Sigmoid colon (tissue), 7 donors: ENCODE measurements around the gene IYD. TPM values are rescaled to one million over a fixed set of nuclear protein-coding genes. Genes with fewer than 3 reads are reported as not detected.
A peak's percentile ranks its signal among the peaks of the same experiment; 100 is the strongest.

Experiments used
- DNase-seq: peaks from one replicate; pipeline ENCODE4 v3.0.0-alpha.2; 2019
- H3K27ac ChIP-seq, 4 donors: fragments of 200-600 bp; sonication (generic); one replicate each; pipeline ENCODE4 v1.5.1; 2016 to 2019; ENCODE audit warnings: mild to moderate bottlenecking in 1 of 4
- H3K27me3 ChIP-seq, 3 donors: fragments of 200-600 bp; sonication (generic); one replicate each; pipeline ENCODE4 v1.5.1; 2019; ENCODE audit warnings: mild to moderate bottlenecking in 1 of 3
- H3K36me3 ChIP-seq, 4 donors: fragments of 200-600 bp; sonication (generic); one replicate each; pipeline ENCODE4 v1.5.1; 2016 to 2019
- H3K4me1 ChIP-seq, 4 donors: fragments of 200-600 bp; sonication (generic); one replicate each; pipeline ENCODE4 v1.5.1; 2017 to 2019
- H3K4me3 ChIP-seq, 4 donors: fragments of 200-600 bp; sonication (generic); one replicate each; pipeline ENCODE4 v1.5.1; 2017 to 2019; ENCODE audit warnings: mild to moderate bottlenecking in 2 of 4, moderate library complexity in 1 of 4
- H3K9me3 ChIP-seq, 4 donors: fragments of 200-600 bp in 3 of 4; sonication (generic) in 3 of 4; one replicate each; pipeline versions ENCODE4 v1.5.1 to v1.6.1; 2013 to 2019
- EP300 ChIP-seq, 4 donors: sonication (generic); formaldehyde crosslinking; IDR thresholded peaks; one replicate each; pipeline ENCODE4 v1.6.1; 2017; ENCODE audit warnings: antibody characterized with exemption in 4 of 4
- POLR2A ChIP-seq, 2 donors: fragments of 450-650 bp; IDR thresholded peaks; one replicate each; pipeline ENCODE4 v1.6.1; 2016; ENCODE audit warnings: antibody characterized with exemption in 2 of 2, mild to moderate bottlenecking in 2 of 2, moderate library complexity in 2 of 2
- POLR2AphosphoS5 ChIP-seq, 4 donors: sonication (generic); formaldehyde crosslinking; IDR thresholded peaks; one replicate each; pipeline ENCODE4 v1.6.1; 2017; ENCODE audit warnings: antibody characterized with exemption in 4 of 4
- WGBS, 2 donors: extraction: QIAGEN DNeasy Blood & Tissue Kit; methylation state at CpG; one replicate each; pipeline ENCODE4 v1.1.7; 2013; 5-methylcytosine and 5-hydroxymethylcytosine counted together
- intact Hi-C: fragments of 100-400 bp; cut with DNase I; formaldehyde crosslinking; loops from one replicate; pipeline ENCODE4 v1.15.1; 2023
- polyA plus RNA-seq, 3 donors: library from polyadenylated mRNA; stranded (reverse); fragments of 200-250 nt; gene quantifications; one replicate each; pipeline ENCODE4 v1.2.3, GENCODE V29; 2013
- total RNA-seq, 4 donors: library from RNA; depleted of rRNA; stranded (reverse); fragments of >200 nt; gene quantifications; one replicate each; pipeline ENCODE4 v1.1.0, GENCODE V29; 2016
- TF ChIP-seq, protein P1 (sequence below), 4 experiments: fragments of 450-650 bp in 3 of 4; fragments of 200-600 bp in 1 of 4; IDR thresholded peaks; one replicate each; pipeline ENCODE4 v1.5.1; 2016 to 2019; ENCODE audit warnings: antibody characterized with exemption in 4 of 4, mild to moderate bottlenecking in 3 of 4, moderate library complexity in 2 of 4
- donor health status: healthy with polysubstance abuse.
- donor health status: Bipolar disorder and iron deficiency.
- donor health status: healthy.

The IYD gene
- total and polyA plus RNA-seq, 7 donors = under 0.01 to 2.4 (median 2.3) TPM; not detected in 3

- peak overlapping the region; percentile 42 to 68 (median 50) for H3K27ac ChIP-seq
- H3K27me3 ChIP-seq = no peaks in the 10 kb centered on the region
- no peaks in the 10 kb centered on the region for H3K9me3 ChIP-seq
- TF ChIP-seq POLR2A (IDR thresholded peaks at IDR 0.05) (no peak), EP300 (IDR thresholded peaks at IDR 0.05) (no peak), POLR2AphosphoS5 (IDR thresholded peaks at IDR 0.05) (peak; percentile 6 to 29 (median 14))
- TF ChIP-seq, protein P1, sequence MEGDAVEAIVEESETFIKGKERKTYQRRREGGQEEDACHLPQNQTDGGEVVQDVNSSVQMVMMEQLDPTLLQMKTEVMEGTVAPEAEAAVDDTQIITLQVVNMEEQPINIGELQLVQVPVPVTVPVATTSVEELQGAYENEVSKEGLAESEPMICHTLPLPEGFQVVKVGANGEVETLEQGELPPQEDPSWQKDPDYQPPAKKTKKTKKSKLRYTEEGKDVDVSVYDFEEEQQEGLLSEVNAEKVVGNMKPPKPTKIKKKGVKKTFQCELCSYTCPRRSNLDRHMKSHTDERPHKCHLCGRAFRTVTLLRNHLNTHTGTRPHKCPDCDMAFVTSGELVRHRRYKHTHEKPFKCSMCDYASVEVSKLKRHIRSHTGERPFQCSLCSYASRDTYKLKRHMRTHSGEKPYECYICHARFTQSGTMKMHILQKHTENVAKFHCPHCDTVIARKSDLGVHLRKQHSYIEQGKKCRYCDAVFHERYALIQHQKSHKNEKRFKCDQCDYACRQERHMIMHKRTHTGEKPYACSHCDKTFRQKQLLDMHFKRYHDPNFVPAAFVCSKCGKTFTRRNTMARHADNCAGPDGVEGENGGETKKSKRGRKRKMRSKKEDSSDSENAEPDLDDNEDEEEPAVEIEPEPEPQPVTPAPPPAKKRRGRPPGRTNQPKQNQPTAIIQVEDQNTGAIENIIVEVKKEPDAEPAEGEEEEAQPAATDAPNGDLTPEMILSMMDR (IDR thresholded peaks at IDR 0.05) = peak; percentile 57 to 78 (median 70)
- H3K36me3 ChIP-seq = no peaks in the 10 kb centered on the region
- intact Hi-C loops = loop anchor here (1.0 to 5.0 kb wide), 4 partner anchors 109 to 459 kb away; no protein-coding TSS in a partner anchor
- peak overlapping the region in 3 of 4 donors; percentile 40 to 43 (median 41) for H3K4me3 ChIP-seq
- DNase-seq = no peak
- peaks cover 0 to 17% (median 8%) of the 10 kb centered on the region in 4 donors for H3K4me1 ChIP-seq
- 7 to 9% methylated on average over 12 of the region's 12 CpGs for WGBS, 2 donors
Observed at GRCh38 chr6:150417899-150418826, 49.4 kb downstream of the IYD start.

DNA sequence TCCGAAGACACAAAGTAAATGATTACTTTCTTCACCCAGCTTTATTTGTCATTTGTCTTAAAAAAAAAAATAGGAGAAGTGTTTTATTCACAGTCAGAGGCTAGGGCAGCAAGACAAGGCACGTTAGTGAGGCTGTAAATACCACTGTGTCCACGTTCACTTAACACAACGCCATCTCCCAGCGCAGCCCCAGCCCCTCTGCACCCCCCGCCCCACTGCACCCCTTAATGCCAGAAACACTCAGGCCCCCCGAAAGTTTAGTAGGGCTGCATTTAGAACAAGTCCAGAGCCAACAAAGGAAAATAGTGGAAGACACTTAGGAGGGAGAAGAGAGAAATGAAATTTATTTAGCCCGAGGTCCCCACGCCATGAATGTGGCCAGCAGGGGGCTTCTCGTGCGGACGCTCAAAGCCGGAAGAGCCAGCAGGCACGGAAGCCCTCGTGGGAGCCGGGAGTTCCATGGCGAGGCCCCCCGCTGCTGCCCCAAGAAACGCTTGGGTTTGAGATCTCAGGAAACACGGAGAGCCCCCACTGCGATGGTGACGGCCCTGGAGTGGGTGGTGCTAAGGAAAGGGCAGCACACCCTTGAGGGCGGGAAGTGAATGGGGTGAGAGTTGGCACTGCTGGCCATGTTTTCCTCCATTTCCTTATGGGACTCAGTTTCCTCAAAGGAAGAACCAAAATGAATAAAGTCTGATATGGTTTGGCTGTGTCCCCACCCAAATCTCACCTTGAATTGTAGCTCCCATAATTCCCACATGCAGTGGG is 50.2 kb downstream of the IYD start:
- TF ChIP-seq EP300 (IDR thresholded peaks at IDR 0.05) (no peak), POLR2AphosphoS5 (IDR thresholded peaks at IDR 0.05) (no peak), POLR2A (IDR thresholded peaks at IDR 0.05) (no peak)
- TF ChIP-seq, protein P1 (IDR thresholded peaks at IDR 0.05) = peak; percentile 13 to 71 (median 70)
- Histone ChIP-seq H3K4me1 (peaks cover 0 to 17% (median 8%) of the 10 kb centered on the region in 4 donors), H3K9me3 (no peaks in the 10 kb centered on the region), H3K27ac (peak overlapping the region; percentile 42 to 68 (median 50)), H3K27me3 (no peaks in the 10 kb centered on the region), H3K36me3 (no peaks in the 10 kb centered on the region), H3K4me3 (peak overlapping the region; percentile 5 to 43 (median 40))
- intact Hi-C loops = loop anchor here (1.0 to 5.0 kb wide), 4 partner anchors 108 to 458 kb away; no protein-coding TSS in a partner anchor
- WGBS, 2 donors = 5 to 6% methylated on average over 23 of the region's 23 CpGs
- DNase-seq = peak; percentile 76

- Histone ChIP-seq H3K4me3 (no peak overlapping the region), H3K4me1 (peaks cover 0 to 20% (median 9%) of the 10 kb centered on the region in 4 donors), H3K27ac (no peak overlapping the region), H3K9me3 (no peaks in the 10 kb centered on the region), H3K36me3 (no peaks in the 10 kb centered on the region), H3K27me3 (no peaks in the 10 kb centered on the region)
- 97 to 99% methylated on average over 2 of the region's 2 CpGs for WGBS, 2 donors
- DNase-seq = no peak
- intact Hi-C loops = no loop called here
- no peak for TF ChIP-seq EP300 (IDR thresholded peaks at IDR 0.05)
- TF ChIP-seq POLR2A (IDR thresholded peaks at IDR 0.05) = no peak
- TF ChIP-seq, protein P1 (IDR thresholded peaks at IDR 0.05) = no peak
Observed at GRCh38 chr6:150420428-150420827, 51.6 kb downstream of the IYD start.

DNA sequence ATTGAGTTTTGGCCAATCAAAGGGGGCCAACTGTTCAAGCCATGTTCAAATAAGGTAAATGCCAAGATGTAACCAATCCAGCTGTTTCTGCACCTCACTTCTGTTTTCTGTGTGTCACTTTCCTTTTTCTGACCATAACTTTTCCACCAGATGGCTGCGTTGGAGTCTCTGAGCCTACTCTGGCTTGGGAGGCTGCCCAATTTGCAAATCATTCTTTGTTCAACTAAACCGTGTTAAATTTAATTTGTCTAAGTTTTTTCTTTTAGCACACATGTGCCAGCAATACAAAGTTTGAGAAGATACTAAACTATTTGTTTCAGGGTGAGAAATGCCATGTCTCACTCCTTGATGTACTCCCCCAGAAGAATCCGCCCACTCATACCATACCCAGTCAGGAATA is 52.1 kb downstream of the IYD start:
- WGBS, 2 donors = 83 to 90% methylated on average over 3 of the region's 3 CpGs
- Histone ChIP-seq H3K9me3 (no peaks in the 10 kb centered on the region), H3K36me3 (no peaks in the 10 kb centered on the region), H3K27me3 (no peaks in the 10 kb centered on the region), H3K4me3 (no peak overlapping the region), H3K27ac (no peak overlapping the region), H3K4me1 (peaks cover 0 to 25% (median 14%) of the 10 kb centered on the region in 4 donors)
- intact Hi-C loops = no loop called here
- no peak for DNase-seq
- TF ChIP-seq POLR2A (IDR thresholded peaks at IDR 0.05) = no peak
- TF ChIP-seq, protein P1 (IDR thresholded peaks at IDR 0.05) = no peak
- no peak for TF ChIP-seq EP300 (IDR thresholded peaks at IDR 0.05)
- TF ChIP-seq POLR2AphosphoS5 (IDR thresholded peaks at IDR 0.05) = no peak
